NCI-H82 treated with DMSO at 0.1 percent for 48 hours (cell line): Measurements from ENCODE around the gene AP3B2.

Experiments used
- DNase-seq: peaks from one replicate; lab custom pipeline; 2025; ENCODE audit not compliant: unreplicated experiment; lab: John Stamatoyannopoulos, UW

The AP3B2 gene

DNA sequence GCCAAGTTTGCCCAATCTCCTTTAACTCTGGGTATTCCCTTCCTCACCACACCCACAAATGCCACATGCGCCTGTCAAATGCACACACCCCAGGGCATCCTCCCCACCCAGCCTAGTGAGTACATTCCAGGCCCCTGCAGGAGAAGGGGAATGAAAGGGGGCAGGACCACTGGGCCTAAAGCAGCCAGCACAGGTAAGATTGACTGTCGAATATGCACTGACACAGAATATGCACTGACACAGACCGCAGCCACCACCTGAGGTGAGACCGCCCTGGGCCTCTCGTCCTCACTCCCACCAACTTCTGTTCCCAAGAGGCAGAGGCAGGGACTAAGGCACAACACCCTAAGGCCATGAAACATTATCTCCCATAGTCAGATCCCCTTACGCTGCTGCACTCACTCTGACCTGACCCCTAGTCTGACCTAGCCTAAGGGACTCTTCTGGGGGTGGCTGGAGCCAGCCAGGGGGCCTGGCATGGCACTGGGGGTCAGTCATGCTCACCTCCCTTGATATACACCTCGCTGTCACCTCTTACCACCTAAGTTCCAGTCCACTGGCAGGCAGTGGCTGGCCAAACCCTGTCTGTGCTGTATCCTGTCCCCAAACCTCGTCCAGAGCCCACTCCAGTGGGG is 10.8 kb downstream of the AP3B2 start:
- DNase-seq, result no peak

DNA sequence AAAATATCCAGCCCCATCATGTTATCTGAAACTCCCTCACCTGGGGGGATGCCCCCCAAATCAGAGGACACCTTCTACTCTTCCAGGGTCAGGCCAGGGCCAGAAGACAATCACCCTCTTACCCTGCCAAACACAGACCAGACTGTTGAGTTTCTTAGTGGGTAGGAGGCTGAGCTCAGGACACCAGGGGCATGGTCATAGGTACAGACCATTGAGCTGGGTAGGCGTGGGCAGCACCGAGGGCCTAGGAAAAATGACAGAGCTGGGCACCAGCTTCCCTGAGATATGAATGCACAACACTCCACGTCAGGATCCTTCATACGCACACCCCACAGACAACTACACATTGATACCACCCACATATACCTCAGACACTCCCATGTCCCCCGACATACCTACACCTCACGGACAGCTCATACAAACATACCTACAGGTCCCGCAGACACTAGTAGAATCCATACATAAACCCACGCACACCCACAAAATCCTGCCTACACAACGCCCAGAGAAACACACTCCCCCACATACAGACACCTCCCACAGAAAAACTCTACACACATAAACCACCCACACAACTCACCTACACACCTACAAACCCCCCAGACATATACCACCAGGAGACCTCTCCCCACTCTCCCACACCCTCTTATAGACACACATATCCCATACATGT is 11.8 kb downstream of the AP3B2 start:
- DNase-seq, result no peak

DNA sequence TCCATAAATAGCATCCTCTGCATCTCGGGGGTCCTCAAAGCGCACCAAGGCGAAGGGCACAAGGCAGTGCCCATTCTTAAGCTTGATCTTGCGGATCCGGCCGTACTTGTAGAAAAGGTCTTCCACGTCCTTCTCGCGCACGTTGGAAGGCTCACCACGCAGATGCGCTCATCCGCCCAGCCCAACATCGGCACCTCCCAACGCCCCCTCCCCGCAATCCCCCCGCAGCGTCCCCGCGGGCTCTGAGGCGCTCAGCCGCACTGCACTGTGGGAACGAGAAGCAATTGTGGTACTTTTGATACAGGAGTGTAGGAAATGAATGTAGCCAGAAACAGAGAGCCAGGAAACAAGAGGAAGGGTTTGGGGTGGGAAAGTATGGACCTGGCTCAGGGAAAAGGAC is 17.5 kb downstream of the AP3B2 start:
- DNase-seq, result no peak

DNA sequence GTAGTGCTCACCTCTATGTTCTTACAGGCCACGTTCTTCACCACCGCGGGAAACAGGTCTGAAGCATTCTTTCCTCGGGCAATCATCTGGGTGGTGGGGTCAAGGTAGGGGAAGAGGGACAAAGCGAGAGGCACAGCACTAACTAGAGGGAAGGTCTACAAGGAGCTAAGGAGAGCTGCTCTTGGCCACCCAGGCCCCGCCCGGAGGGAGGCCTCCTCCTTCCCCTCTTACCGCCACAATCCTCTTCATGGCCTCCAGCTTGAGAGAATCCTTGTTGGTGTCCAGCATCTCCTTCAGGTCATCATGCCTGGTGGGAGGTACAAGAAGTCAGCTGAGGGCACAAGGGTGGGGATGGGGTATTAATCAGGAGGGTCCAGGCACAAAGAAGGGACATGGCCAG is 20.5 kb downstream of the AP3B2 start:
- no peak for DNase-seq

DNA sequence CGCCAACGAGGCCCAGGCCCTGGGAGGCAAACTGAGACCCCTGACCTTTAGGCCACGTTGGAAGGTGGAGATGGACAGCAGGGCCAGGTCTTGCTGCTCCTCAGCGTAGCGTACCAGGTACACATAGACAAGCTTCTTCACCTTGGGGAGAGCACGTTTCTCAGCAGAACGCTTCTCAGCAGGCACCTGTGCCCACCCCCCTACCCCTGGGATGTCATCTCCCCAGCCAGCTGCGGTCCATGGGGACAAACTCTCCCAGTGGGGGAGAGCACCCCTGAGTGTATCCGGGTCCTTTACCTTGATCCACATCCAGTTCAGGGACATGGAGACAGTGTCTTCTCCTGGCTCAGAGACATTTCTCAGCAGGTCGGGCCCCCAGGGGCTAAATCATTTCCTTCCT is 21.0 kb downstream of the AP3B2 start:
- no peak for DNase-seq

DNA sequence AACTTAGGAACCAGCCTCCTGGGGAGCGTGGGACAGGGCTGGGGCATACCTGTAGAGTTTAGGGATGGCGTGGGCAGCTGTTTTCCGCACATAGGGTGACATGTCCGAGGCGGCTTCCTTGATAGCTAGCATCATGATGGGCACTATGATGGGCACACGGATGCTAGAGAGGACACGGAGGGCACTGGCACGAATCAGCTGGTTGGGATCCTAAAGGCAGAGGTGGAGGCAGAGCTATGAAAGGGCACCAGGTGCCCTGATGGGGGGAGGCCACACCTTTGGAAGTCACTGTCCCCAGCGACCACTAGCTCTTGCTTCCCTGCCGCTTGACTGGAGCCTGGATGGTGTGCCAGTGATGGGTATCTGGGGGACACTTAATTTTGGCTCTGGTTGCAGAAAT is 28.3 kb downstream of the AP3B2 start:
- DNase-seq, result no peak

DNA sequence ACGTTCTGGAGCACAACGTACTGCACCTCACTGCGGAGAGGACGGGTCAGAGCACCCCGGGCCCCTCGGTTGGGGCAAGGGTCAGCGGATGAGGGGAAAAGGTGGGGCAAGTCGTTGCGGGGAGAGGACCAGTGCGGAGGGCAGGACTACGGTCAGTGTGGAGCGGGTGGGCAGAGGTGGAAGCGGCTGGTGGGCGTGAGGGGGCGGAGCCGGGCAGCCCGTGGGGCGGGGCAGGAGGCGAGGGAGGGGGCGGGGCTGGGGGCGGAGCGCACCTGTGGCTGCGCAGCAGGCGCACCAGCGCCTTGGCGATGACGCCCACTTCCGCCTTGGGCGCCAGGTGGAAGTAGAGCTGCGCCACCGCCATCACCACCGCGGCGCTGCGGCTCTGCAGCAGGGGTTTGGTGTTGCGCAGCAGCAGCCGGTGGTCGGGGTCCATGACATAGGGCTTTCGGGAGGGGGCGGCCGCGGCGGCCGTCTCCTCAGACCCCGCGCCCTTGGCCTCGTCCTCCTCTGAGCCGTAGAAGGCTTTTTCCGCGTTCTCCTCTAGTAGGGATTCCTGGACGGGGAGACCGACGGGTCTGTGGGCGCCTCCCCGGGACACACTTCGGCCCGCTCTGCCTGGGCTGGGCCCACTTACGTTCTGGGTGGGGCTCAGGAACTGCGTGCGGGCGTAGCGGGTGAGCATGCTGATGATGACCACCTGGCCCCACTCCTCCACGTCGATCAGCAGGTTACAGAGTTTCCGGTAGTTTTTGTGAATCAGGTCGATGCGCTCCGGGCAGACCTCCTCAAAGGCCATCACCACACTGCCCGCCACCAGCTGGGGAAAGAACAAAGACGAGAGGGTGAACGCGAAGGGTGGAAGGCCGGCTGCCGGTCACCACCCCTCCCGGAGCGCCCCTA is 29.2 kb downstream of the AP3B2 start:
- no peak for DNase-seq

DNA sequence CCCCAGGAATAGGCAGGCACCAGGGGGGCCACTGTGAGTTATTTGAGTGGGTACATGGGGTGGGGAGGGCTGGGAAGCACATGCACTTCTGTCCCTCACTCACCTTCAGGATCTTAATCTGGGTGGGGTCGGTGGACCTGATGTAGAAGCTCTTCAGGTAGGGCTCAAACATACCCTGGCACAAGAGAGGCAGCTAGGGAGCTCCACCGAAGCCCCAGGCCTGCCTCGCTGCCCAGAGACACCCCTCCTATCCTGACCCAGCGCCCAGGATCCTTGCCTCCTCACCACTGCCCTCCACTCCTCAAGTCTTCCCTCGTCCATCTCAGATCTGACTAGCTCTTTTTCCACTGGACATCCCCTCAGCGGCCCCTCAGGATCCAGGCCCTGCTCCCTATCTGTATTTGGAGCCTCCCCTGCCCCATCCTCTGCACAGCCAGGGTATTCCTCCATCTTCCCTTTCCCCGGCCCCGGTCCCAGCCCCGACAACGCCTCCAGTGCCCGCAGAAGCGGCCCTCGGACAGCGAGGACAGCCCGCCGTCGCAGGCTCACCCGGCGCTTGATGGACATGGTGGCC is 30.0 kb downstream of the AP3B2 start:
- DNase-seq, result no peak

DNA sequence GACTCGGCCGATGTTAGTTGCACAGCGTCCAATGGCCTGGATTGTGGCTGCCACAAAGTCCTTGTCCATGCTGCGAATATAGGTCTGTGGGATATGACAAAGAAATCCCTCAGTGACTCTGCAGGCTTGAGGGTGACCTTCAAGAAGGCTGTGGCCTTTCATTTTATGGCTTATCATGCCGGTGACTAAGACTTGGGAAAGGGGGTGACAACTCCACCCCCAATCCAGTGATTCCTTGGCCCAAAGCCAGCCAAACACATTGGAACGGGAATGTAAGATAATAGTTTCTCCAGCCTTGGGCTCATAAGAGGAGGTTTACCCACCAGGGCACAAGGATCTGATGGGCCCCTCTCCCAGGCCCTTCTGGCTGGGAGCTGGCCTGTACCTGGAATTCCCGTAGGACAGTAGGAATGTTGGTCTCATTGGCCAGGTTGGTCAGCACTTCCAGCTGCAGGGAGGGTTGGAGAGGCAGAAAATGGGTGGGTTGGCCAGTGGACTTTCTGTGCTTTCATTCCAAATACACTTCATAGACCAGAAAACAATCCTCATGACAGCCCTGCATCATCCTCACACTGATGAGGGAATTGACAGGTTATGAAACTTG is 31.9 kb downstream of the AP3B2 start:
- no peak for DNase-seq

DNA sequence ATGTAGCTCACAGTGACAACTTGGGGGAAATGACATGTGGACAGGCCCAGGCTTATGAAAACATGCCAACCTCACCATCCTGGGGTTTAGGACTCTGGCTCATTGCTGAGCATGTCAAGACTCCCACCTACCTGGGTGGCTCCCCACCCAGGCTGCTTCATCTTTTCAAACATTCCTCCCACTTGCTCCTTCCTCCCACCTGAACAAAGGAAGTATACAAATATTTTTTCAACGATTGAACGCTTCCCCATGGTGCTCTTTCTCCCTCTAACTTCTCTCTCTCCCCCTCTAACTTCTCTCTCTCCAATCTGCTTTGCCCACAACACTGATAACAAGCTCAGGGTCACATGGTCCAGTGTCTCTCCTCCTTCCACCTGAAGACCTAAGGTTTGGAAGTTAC is 34.8 kb downstream of the AP3B2 start:
- no peak for DNase-seq

DNA sequence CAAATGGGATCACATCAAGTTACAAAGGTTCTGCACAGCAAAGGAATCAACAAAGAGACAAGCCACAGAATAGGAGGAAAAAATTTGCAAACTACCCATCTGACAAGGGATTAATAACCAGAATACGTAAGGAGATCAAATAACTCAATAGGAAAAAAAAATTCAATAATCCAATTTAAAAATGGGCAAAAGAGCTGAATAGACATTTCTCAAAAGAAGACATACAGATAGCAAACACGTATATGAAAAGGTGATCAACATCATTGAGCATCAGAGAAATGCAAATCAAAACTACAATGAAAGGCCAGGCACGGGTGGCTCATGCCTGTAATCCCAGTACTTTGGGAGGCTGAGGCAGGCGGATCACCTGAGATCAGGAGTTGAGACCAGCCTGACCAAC is 39.0 kb downstream of the AP3B2 start:
- no peak for DNase-seq

DNA sequence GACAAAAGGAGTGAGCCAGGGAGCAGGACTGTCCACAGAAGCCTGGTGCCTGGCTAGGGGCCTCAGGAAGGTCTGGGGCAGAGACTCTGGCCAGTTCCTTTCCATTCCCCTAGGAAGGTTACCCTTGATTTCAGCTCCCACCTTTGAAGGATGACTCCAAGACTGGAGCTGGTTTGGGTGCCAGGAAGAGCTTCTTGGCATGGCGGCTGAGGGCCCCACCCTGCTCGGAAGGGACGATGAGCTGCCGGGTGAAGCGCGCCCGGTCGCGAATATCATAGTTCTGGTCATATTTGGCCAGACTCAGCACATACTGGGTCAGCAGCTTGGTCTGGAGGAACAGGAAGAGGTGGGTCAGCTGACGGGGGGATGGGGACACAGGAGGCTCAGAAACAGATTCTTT is 43.1 kb downstream of the AP3B2 start:
- no peak for DNase-seq

DNA sequence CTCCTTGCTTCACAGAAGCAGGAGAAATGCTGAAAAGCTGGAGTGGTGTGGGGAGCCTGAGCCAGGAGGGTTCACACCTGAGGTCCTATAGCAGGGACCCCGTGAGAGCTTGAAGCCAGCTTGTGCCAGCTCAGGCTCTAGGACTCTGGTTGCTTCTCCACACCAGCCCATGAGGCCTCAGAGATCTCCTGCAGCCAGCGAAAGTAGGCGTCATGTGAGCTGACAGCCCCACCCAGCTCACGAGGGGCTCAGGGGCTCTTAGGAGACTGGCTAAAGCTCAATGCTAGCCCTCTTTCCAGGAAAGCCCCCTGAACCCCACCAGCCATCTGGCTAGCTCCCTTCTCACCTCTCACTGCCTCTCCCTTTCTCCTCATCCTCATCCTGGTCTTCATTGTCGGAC is 45.7 kb downstream of the AP3B2 start:
- no peak for DNase-seq

DNA sequence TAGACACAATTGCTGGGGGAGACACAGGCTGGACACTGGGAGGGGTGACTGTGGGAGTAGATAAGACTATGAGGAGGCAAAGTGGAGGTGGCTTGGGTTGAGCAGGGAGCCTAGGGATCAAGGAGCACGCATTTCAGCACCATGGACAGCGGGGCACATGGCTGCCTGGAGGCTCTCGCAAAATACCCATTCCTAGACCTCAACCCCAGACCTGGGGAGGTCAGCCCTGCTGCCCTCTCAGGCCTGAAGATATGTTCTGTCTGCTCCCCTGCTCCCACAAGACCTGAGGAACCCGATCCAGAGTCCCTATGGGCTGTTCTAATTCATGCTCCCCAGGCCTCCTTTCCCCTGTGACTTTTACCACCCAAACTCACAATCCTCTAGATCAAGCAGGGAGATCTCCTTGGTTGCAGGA is 46.5 kb downstream of the AP3B2 start:
- DNase-seq, result no peak

DNA sequence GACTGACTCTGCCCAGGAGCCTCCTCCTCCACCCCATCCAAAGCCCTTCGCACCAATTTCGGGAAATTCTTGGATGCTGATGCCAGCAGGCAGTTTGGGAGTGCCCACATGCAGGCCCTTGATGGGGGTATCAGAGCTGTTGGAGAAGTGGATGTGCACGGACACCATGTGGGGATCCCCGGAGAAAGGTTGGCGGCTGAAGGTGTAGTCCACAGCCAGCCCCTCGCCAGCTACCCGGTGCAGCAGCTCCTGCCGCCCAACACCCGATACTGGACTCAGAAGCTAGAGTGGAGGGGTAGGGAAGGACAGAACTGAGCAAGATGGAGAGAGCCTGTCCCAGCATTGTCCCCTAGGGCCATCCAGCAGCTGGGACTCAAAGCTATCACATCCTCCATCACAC is 47.0 kb downstream of the AP3B2 start:
- no peak for DNase-seq

DNA sequence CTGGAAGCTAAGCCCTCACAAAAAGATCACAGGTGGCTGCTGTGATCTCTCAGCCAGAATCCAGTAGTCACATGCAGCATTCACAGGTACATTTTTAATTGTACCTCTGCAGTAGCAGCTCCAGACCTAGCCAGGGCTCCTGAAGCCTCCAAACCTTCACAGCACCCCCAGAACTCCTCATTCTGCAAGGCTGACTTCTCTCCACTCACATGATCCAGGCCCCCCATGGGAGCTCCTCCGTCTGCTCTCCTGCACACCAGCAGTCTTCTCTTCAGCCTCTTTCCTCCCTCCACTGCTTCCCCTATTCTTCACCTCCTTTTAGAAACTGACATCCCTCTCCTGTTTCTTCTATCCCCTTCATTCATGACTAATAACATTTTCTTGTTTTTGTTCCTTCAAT is 49.3 kb downstream of the AP3B2 start:
- DNase-seq, result no peak

DNA sequence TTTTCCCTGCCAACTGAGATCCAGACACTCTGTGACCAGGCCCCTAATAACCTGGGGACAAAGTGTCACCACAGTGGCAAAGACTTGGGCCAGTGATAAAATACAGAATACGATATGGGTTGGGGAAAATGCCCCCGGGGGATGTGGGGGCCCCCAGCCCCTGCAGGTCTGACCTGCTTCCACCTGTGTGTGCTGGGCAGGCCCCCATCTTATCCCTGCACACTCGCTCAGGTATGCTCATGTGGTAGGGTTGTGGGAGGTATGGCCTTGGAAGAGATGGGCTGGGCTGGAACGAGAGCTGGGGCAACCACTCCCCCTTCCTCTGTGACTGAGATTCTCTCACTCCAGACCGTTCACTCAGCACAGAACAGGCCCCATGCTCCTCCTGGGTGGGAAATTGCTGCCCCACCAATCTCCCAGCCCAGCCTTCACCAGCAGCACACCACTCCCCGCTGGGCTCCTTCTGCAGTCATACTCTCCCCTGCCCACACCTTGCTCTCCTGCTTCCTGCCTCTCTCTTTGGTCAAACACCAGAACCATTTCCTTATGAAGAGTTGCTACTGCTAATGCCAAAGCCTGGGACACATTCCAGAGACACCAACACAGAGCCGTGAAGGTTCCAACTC is 52.9 kb downstream of the AP3B2 start:
- DNase-seq, result no peak

DNA sequence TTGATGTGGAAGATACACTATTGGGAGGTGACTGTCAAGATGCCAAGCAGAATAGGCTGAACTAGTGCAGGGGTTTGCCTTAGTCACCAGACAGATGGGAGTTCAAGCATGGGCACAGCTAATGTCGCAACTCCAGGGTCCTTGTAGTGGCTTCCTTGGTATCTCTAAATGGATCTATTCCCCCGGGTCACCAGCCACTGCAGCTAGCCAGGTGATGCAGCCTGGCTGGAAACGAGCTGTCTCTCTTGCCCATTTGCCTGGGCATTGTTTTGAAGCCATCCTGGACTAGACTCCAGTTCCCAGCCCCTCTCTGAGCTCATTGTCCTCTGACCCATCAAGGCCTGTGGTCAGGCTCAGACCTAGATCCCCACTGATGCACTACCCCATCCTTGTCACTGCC is 54.1 kb downstream of the AP3B2 start:
- DNase-seq, result no peak

DNA sequence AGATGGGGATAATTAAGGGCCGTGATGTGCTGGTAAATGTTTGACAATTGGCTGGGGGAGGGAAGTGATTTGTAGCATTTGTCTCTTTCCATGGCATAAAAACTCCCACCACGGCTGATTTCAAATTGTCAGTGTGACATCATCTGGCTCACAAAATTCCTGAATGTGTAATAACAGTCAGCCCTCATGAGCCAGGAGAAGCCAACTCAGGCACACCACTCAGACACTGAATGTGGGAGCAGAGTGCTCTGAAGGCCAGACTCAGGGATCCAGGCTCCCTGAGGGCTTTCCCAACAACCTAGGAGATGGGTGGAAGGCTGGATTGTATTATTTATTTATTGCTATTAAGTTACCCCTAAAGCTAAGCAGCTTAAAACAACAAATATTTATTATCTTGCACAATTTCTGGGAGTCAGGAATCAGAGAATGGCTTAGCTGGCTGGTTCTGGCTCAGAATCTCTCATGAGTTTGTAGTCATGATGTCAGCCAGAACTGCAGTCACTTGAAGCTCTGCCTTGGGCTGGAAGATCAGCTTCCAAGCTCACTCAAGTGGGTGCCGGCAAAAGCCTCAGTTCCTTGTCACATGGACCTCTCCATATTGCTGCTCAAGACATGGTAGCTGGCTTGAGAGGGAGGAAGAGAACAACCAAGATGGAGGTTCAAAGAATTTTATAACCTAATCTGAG is 56.0 kb downstream of the AP3B2 start:
- DNase-seq, result no peak

DNA sequence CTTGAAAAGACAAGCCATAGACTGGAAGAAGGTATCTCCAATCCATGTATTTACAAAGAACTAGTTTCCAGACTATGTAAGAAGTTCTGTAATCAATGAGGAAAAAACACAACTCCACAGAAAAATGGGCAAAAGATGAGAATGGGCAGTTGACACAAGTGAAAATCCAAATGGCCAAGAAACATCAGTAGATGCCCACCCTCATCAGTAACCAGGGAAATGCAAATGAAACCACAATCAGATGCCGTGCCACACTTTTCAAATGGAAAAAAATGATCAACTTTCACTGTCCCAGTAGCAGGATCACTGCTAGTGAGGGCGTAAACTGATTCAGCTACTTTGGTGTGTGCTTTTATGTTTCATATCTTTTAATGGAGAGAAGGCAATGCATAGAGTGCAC is 58.0 kb downstream of the AP3B2 start:
- no peak for DNase-seq
